IPS DF 6.9 (cell line): ENCODE results near the gene SYNE2.
"Not testable (repeated sequence)": the region's sequence is repeated elsewhere in the genome, so short reads cannot be mapped to it uniquely, and the experiment has no call there.

Experiments
- DNase-seq: peaks from one replicate; pipeline ENCODE4 v3.0.0-alpha.2; 2013; ENCODE audit warnings: low read depth, low spot score
- H3K27ac ChIP-seq: one replicate; pipeline ENCODE4 v1.5.1; 2013; ENCODE audit warnings: low read length, control low read depth
- H3K27me3 ChIP-seq: 2 replicates; pipeline ENCODE4 v1.6.1; 2013; ENCODE audit warnings: mild to moderate bottlenecking, low read length; ENCODE audit not compliant: control insufficient read depth, insufficient read depth
- H3K36me3 ChIP-seq: 2 replicates; pipeline ENCODE4 v1.6.1; 2013; ENCODE audit warnings: low read length; ENCODE audit not compliant: control insufficient read depth, insufficient read depth
- H3K4me1 ChIP-seq: 2 replicates; pipeline ENCODE4 v1.6.1; 2013; ENCODE audit warnings: low read length; ENCODE audit not compliant: control insufficient read depth, insufficient read depth
- H3K4me3 ChIP-seq: 2 replicates; pipeline ENCODE4 v1.5.1; 2013; ENCODE audit warnings: mild to moderate bottlenecking, low read length
- H3K9me3 ChIP-seq: 2 replicates; pipeline ENCODE4 v1.6.1; 2013; ENCODE audit warnings: low read length, inconsistent platforms; ENCODE audit not compliant: control insufficient read depth, insufficient read depth
- WGBS: extraction: QIAGEN DNeasy Blood & Tissue Kit; methylation state at CpG from one replicate; pipeline ENCODE4 v1.1.7; 2013; ENCODE audit warnings: mixed read lengths, missing lambda C conversion rate; ENCODE audit not compliant: insufficient read length, insufficient coverage; 5-methylcytosine and 5-hydroxymethylcytosine counted together

The SYNE2 gene

GRCh38 chr14:64012003-64012402, 159.2 kb downstream of the SYNE2 start:
- Histone ChIP-seq H3K9me3 (no peaks in the 10 kb centered on the region), H3K4me3 (no peak overlapping the region), H3K27me3 (no peaks in the 10 kb centered on the region), H3K36me3 (no peaks in the 10 kb centered on the region; the same call in 1 of the 2 replicates), H3K27ac (no peak overlapping the region), H3K4me1 (no peaks in the 10 kb centered on the region)
- no CpG with 5 or more reads among the region's 3 CpGs for WGBS
- DNase-seq: no peak

- H3K9me3 ChIP-seq: no peaks in the 10 kb centered on the region
- WGBS: no CpG with 5 or more reads among the region's 1 CpG
- H3K27ac ChIP-seq: no peak overlapping the region
- no peak overlapping the region for H3K4me3 ChIP-seq
- H3K36me3 ChIP-seq: no peaks in the 10 kb centered on the region
- DNase-seq: no peak
- no peaks in the 10 kb centered on the region for H3K27me3 ChIP-seq
- no peaks in the 10 kb centered on the region for H3K4me1 ChIP-seq
Observed at GRCh38 chr14:64012720-64013119, 159.9 kb downstream of the SYNE2 start.

- DNase-seq: no peak
- Histone ChIP-seq H3K36me3 (no peaks in the 10 kb centered on the region), H3K27me3 (no peaks in the 10 kb centered on the region), H3K9me3 (no peaks in the 10 kb centered on the region), H3K4me1 (no peaks in the 10 kb centered on the region), H3K27ac (no peak overlapping the region), H3K4me3 (no peak overlapping the region)
- no CpG with 5 or more reads among the region's 3 CpGs for WGBS
Observed at GRCh38 chr14:64025479-64025878, 172.7 kb downstream of the SYNE2 start.

GRCh38 chr14:64026600-64026999, 173.8 kb downstream of the SYNE2 start:
- no CpG with 5 or more reads among the region's 2 CpGs for WGBS
- Histone ChIP-seq H3K4me1 (no peaks in the 10 kb centered on the region), H3K27me3 (no peaks in the 10 kb centered on the region), H3K27ac (no peak overlapping the region), H3K9me3 (no peaks in the 10 kb centered on the region), H3K36me3 (no peaks in the 10 kb centered on the region), H3K4me3 (no peak overlapping the region)
- DNase-seq: no peak

GRCh38 chr14:64035143-64035542, 182.3 kb downstream of the SYNE2 start:
- H3K4me3 ChIP-seq: no peak overlapping the region
- WGBS: no CpG with 5 or more reads among the region's 1 CpG
- no peaks in the 10 kb centered on the region for H3K27me3 ChIP-seq
- no peaks in the 10 kb centered on the region for H3K4me1 ChIP-seq
- no peak overlapping the region for H3K27ac ChIP-seq
- no peak for DNase-seq
- H3K9me3 ChIP-seq: no peaks in the 10 kb centered on the region
- no peaks in the 10 kb centered on the region for H3K36me3 ChIP-seq

DNA sequence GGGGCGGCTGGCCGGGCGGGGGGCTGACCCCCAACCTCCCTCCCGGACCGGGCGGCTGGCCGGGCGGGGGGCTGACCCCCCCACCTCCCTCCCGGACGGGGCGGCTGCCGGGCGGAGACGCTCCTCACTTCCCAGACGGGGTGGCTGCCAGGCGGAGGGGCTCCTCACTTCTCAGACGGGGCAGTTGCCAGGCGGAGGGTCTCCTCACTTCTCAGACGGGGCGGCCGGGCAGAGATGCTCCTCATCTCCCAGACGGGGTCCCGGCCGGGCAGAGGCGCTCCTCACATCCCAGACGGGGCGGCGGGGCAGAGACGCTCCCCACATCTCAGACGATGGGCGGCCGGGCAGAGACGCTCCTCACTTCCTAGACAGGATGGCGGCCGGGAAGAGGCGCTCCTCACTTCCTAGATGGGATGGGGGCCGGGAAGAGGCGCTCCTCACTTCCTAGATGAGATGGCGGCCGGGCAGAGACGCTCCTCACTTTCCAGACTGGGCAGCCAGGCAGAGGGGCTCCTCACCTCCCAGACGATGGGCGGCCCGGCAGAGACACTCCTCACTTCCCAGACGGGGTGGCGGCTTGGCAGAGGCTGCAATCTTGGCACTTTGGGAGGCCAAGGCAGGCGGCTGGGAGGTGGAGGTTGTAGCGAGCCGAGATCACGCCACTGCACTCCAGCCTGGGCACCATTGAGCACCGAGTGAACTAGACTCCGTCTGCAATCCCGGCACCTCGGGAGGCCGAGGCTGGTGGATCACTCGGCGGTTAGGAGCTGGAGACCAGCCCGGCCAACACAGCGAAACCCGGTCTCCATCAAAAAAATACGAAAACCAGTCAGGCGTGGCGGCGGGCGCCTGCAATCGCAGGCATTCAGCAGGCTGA, 185.3 kb downstream of the SYNE2 start:
- H3K4me1 ChIP-seq, DNase-seq, H3K4me3 ChIP-seq, H3K9me3 ChIP-seq, H3K27me3 ChIP-seq, H3K36me3 ChIP-seq, H3K27ac ChIP-seq: not testable (repeated sequence)
- no CpG with 5 or more reads among the region's 66 CpGs for WGBS

GRCh38 chr14:64038841-64039542, 186.2 kb downstream of the SYNE2 start:
- Histone ChIP-seq H3K9me3 (no peaks in the 10 kb centered on the region), H3K4me1 (no peaks in the 10 kb centered on the region), H3K27me3 (no peaks in the 10 kb centered on the region), H3K27ac (no peak overlapping the region), H3K4me3 (no peak overlapping the region), H3K36me3 (no peaks in the 10 kb centered on the region)
- DNase-seq: no peak
- no CpG with 5 or more reads among the region's 5 CpGs for WGBS

- no peaks in the 10 kb centered on the region for H3K4me1 ChIP-seq
- H3K27ac ChIP-seq: no peak overlapping the region
- H3K4me3 ChIP-seq: no peak overlapping the region
- H3K27me3 ChIP-seq: no peaks in the 10 kb centered on the region
- no peak for DNase-seq
- no peaks in the 10 kb centered on the region for H3K36me3 ChIP-seq
- no peaks in the 10 kb centered on the region for H3K9me3 ChIP-seq
- WGBS: 100% methylated on average over 1 of the region's 2 CpGs
Observed at GRCh38 chr14:64040044-64040443, 187.2 kb downstream of the SYNE2 start.

GRCh38 chr14:64043296-64043695, 190.5 kb downstream of the SYNE2 start:
- not testable (repeated sequence) for H3K9me3 ChIP-seq, H3K27ac ChIP-seq, H3K4me1 ChIP-seq, DNase-seq, H3K4me3 ChIP-seq, H3K27me3 ChIP-seq, H3K36me3 ChIP-seq
- WGBS: no CpG with 5 or more reads among the region's 6 CpGs

GRCh38 chr14:64045091-64045490, 192.3 kb downstream of the SYNE2 start:
- no peak overlapping the region for H3K27ac ChIP-seq
- no peaks in the 10 kb centered on the region for H3K36me3 ChIP-seq
- H3K9me3 ChIP-seq: no peaks in the 10 kb centered on the region
- no peak for DNase-seq
- no CpG with 5 or more reads among the region's 2 CpGs for WGBS
- no peak overlapping the region for H3K4me3 ChIP-seq
- no peaks in the 10 kb centered on the region for H3K27me3 ChIP-seq
- no peaks in the 10 kb centered on the region for H3K4me1 ChIP-seq
